ENCODE results near the gene MLF2.

Gene MLF2

DNA sequence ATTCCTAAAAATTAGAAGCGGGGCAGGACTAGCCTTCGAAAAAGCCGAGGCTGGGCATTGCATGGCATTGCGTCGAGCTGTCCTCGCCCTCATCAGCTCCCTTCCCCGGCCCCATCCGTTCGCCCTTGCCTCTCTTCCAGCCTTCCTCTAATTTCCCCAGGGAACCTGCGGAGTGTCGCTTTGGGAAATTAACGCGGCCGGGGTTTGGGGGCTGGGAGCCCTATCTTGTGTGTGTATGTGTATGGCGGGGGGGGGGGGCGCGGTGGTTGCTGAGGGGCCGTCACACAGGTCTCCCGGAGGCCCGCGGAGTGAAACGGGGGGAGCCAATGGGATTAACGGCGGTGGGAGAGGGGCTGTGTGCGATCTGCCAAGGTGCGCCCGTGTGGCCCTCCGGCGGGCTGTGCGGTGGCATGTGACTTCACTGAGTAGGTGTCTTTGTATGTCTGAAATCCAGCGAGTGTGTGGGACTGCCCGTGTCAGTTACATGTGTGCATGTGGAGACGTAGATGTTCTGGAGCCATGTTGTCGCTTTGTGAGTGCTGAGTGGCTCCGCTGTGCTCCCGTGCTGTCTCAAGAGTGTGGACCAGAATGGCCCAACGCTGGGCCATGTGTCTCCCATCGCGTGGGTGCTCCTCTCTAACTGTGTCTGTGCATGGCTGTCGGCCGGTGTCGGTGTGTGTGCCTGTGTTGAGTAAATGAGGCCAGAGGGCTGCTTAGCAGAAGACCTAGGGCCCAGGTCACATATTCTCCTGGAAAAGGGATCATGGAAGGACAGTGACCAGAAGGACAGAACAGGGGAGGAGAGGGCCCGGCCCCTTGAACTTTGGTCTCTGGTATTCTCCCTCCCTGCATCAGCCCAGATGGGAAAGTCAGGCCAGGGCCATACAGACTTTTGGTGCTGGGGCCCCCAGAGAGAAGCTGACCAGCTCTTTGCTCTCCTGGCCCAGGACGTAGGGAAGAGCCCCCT, 14.7 kb upstream of the MLF2 start:
- no peak for DNase-seq (ENCODE audit: low read depth, low spot score)
- H3K4me3 ChIP-seq (ENCODE audit: low read length): peak overlapping the region; percentile 55

DNA sequence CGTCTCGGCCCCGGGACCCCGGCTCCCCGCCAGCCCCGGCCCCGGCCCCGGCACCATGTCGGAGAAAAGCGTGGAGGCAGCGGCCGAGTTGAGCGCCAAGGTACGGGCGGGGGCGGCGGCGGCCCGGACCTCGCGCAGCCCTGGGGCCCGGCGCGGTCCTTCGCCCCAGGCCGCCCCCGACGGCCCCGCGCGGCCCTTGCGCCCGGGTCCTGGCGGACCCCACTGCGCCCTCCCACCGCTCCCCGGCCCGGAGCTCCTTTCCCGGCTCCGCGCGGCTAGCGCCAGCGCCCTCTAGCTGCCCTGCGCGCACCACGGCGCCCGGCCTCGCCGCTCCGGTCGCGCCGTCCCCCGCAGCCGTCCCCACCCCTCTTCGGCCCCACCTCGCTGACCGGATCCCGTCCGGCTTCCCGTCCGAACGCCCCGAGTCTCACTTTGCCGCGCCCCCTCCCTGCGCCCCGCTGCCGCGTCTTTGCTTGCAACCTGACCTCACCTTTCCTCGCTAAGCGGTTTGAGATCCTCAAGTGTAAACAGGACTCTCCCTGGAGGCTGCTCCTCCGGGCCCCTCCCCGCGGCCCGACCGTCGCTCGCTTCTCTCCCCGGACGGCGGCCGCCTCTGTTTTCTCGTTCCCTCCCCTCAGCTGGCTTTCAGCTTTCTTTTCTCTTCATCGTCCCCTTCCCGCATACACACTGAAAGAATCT, 13.9 kb upstream of the MLF2 start:
- peak overlapping the region; percentile 55 for H3K4me3 ChIP-seq (ENCODE audit: low read length)
- no peak for DNase-seq (ENCODE audit: low read depth, low spot score)

DNA sequence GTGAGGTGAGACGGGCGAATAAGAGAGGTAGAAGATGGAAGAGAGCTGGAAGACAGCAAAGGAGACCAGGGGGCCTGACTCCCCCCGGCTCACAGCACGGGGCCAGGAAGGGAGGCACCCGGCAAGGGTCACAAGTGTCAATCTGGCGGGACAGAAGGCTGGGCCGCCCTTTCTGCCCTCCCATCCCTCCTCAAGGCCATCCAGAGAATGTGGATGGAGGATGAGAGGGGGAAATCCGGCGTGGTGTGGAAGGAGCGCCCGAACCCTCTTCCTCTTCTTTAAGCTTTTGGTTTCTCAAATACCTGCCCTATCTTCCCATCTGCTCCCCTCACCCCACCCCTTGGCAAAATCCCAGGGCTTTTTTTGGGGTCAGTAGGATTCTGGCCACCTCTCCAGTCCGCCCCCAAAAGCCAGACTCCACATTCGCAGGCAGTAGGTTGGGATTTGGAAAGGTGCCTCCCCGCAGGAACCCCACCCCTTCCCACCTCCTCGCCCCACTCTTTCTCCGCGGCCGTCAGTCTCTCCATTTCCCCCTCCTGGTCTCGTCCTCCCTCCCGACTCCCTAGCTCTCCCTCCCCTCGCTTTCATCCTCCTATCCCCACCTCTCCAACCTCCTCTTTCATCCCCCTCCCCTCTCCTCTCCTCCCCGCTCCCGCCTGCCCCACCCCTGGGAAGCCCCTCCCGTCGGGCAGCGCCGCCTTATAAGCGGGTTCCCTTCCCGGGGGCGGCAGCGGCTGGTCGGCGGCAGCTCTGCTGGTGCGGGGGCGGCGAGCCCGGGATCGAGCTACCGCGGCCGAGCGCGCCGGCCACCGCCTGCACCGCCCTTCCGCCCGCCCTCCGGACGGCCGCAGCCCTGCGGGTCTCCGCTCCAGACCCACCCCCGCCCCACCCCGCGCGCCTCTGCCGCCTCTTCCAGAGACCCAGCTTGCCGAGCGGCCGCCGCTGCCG, 13.0 kb upstream of the MLF2 start, which contains the start of gene PTMS:
Gene PTMS (plus strand): TSS at position 730 of the 948 bp plus-strand sequence. CDS start 343 bp downstream, outside the sequence.
- DNase-seq (ENCODE audit: low read depth, low spot score): no peak
- peak within 1 kb of the TSS; percentile 55 for H3K4me3 ChIP-seq (ENCODE audit: low read length)

DNA sequence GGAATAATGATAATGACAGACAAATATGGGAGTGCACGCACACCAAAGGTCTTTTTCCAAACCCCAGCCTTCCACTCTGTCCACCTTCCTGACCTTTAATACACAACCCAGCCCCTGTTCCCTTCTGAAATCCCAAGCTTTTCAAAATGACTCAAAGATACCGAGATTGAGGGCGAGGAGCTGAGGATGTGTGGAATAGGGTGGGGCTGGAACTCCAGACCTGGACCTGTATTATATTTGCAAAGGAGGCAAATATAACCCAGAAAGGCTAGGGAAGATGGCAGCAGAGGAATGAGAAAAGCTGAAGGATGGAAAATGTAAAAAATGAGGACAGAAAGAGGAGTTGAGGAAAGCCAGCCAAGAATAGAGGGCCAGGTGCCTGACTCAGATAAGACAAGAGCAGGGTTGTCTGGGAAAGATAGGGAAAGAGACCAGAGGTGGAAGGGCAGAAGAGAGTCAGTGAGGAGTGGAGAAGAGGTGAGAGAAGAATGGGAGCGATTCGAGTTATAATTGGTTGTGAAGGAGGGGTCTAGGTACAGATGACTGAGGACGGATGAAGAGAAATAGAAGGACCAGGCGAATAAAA, 12.2 kb upstream of the MLF2 start:
- no peak for DNase-seq (ENCODE audit: low read depth, low spot score)
- no peak overlapping the region for H3K4me3 ChIP-seq (ENCODE audit: low read length)

DNA sequence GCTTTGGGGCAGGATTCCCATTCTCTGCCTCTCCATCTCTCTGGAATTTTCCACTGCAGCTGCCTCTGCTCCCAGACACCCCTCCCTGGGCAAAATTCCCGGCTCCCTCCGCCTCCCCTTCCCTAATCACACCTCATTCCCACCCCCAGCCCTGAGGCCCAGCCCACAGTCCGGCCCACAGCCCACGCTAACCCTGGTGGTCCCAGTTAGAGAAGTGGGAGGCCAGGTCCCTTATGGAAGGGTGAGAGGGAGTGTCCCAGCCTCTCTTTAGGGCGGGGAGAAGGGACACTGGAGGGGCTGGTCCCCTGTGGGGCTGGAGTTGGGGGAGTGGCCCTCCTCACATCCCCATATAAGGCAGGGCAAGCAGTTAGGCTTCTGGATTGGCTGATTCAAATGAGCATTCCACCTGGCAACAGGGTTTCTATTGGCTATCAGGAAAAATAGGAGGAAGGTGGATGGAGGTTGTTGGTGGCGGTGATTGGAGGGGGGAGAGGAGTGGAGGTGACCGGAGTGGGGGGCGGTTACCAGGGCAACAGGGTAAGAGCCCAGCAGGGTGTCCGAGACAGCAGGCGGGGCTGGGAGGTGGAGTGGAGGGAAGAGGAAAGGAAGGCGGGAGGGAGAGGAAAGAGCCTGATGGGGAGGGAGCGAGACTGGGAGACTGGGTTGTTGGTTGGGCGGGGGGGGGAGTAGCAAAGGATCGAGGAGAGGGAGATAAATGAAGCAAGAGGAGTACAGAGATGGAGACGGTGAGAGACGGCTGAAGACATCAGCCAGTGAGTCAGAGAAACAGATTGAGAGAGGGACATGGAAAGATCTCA, 11.3 kb upstream of the MLF2 start:
- H3K4me3 ChIP-seq (ENCODE audit: low read length): peak overlapping the region; percentile 9
- peak; percentile 93 for DNase-seq (ENCODE audit: low read depth, low spot score)

DNA sequence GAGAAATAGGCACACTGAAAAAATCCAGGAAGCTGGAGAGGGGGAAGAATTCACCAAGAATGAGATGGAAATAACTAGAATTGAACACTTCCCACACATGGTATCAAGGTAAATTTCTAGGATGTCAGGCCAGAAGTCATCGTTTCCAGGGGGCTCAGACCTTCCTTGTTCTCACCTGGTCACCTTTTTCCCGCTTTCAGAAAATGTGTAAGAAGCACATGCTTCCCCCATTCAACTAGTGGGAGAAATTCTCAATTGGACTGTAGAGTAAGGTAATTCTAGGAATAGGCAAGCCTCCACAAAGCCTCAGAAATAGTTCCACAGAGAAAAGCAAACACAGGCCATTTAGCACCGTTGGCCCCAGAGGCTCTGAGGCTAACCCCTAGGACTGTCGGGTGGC, 10.4 kb upstream of the MLF2 start:
- no peak for DNase-seq (ENCODE audit: low read depth, low spot score)
- no peak overlapping the region for H3K4me3 ChIP-seq (ENCODE audit: low read length)

DNA sequence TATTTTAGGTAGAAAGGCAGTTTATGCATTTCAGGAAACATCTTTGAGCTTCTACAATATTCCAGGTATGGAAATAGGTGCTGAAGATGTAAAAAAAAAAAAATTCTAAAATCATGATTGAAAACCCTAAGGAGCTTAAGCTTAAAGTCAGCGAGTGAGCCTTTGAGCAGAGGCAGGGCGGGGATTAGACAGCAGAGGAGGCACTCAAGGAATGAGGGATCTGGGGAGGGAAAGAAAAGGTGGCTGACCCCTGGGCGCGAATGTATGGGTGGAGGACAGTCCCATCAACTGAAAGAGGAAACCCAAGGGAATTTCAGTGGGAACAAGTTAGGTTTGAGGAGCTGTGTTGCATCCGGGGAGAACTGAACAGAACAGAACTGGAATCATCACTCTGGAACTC, 6.8 kb upstream of the MLF2 start:
- H3K4me3 ChIP-seq (ENCODE audit: low read length): no peak overlapping the region
- no peak for DNase-seq (ENCODE audit: low read depth, low spot score)

DNA sequence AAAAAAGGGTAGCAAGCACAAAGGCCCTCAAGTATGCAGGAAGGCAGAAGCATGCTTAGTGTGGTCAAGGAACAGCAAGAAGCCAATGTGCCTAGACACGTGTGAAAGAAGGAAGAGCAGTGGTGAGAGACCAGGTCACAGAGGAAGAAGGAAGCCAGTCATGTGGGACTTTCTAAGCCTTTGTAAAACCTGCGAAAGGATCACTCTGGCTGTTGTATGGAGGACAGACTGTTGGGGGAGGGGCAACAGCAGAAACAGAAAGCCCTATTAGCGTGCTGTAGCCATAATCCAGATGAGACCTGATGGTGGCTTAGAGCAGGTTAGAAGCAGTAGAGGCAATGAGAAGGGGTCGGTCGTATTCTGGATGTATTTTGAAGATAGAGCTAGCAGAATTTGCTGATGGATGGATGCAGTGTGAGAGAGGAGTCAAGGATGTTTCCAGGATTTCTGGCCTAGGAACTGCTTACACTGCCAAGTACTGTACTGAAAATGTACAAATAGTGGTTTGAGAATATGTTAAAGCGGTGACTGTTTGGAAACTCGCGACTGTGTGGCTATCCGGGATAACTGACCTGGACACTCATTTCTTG, 5.7 kb upstream of the MLF2 start:
- no peak overlapping the region for H3K4me3 ChIP-seq (ENCODE audit: low read length)
- DNase-seq (ENCODE audit: low read depth, low spot score): no peak

DNA sequence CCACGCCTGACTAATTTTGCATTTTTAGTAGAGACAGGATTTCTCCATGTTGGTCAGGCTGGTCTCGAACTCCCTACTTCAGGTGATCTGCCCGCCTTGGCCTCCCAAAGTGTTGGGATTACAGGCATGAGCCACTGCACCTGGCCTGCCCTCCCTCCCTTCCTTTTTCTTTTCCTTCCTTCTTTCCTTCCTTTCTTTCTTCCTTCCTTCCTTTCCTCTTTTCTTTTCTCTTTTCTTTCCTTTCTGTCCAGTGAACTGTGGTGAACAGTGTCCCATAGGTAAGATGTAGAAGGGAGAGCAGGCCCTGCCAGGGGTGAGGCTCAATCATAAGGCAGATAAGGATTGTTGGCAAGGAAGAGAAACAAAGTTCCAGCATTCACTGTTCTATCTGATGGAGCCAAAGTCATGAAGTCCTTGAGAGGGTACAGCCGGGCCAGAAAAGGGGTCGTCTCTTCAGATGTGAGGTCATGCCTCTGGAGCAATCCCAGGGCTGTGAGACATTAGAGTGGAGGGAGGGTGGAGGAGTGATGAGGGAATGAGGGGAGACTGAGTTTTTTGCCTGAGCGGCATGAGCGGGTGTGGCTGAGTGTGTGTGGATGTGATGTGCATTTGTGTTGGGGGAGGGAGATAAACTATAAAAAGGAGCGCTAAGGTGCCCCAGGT, 4.2 kb upstream of the MLF2 start:
- no peak overlapping the region for H3K4me3 ChIP-seq (ENCODE audit: low read length)
- no peak for DNase-seq (ENCODE audit: low read depth, low spot score)

DNA sequence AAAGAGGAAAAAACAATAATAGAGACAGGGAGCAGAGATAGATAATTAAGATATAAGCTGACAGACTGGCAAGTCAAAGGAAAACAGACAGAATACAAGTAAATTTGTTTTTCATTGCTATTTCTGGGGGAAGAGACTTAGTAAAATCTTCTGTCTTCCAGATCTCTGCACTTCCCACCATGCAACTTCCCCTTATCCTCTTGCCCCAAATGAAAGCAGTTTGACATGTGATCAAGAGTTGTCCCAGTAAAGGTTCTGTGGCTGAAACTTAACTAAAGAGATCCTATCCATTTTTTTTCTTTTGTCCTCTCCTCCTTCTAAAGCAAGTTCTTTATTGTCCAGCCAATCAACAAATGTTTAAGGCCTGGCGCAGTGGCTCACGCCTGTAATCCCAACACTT, 1.5 kb upstream of the MLF2 start:
- no peak for DNase-seq (ENCODE audit: low read depth, low spot score)
- H3K4me3 ChIP-seq (ENCODE audit: low read length): no peak overlapping the region

DNA sequence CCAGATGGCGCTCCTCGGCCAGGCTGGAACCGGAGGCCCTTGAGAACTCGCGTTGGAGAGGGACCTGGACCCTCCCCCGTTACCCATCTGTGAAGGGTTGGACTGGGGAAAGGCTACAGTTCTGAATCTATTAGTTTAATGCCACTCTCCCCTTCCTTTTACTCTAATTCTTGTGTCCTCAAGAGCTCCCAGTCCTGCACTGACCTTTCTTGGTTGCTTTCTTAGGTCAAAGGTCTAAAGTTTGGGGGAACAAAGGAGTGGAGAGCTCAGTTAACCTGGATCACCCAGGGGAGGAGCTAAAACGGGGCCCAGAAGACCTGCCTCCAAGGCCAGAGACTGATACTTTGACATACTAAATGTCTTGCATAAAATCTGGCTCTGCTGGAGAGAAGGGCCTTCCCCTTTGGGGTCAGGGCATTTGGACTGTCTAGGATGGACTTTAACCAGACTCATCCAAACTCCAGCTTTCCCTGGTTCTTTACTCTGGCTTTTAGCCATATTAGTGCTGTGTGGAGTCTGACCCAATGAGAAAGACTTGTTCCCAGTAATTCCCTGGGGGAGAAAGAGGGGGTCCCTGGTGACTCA, 923 bp upstream of the MLF2 start:
- peak overlapping the region; percentile 87 for H3K4me3 ChIP-seq (ENCODE audit: low read length)
- no peak for DNase-seq (ENCODE audit: low read depth, low spot score)

DNA sequence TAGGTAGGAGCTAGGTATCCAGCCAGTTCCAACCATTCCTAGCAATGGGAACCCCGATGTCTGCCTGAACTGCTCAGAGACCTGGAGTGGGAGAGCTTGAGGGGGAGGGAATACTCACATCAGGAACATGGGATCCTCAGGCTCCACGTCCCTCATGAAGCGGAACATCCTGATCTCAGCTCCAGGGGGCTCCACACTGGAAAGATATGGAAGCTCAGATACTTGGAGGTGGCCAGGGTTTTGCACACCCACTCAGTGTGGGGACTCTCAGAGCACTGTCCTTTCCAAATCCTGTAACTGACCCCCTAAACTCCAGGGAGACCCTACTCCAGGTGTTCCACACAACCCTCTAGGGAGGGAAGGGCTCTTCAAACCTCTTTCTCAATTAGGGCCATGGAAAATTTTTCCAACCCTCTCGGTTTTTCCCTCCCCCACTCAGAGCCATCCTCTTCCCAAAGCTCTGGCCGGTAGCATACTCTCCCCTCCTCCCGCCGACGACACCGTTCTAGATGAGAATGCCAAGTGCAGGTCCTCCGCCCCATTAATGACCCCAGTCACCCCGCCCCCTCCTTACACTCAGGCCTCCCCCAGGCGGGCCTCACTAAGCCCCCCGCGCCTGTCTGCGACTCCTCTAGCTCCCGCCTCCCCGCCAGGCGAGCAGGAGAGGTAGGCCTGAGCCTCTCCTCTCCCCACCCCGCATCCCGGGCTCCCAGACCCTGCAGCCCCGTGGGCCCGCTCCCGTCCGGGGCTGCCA, 597 bp downstream of the MLF2 start:
- no peak for DNase-seq (ENCODE audit: low read depth, low spot score)

DNA sequence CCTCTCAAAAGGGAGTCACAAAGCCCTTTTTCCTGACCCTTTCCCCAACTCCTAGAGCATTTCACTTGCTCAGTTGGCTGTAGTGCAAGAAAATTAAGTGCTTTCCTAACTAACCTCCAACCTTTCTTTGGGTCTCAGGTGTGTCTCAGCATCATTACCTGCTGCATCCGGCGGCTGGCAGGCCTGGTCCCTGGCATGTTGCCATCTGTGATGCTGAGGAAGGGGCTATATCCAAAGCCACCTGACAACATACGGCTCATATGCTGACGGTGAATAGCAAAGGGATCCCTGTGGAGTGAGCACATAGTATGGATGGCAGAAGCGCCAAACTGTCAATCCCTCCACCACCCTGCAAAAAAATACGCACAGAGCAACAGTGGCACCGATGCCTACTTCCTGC, 1.2 kb downstream of the MLF2 start:
- no peak for DNase-seq (ENCODE audit: low read depth, low spot score)
- peak overlapping the region; percentile 87 for H3K4me3 ChIP-seq (ENCODE audit: low read length)

More for the DNA sequence above, 597 bp downstream of the MLF2 start:
- H3K4me3 ChIP-seq (ENCODE audit: low read length): peak overlapping the region; percentile 87

DNA sequence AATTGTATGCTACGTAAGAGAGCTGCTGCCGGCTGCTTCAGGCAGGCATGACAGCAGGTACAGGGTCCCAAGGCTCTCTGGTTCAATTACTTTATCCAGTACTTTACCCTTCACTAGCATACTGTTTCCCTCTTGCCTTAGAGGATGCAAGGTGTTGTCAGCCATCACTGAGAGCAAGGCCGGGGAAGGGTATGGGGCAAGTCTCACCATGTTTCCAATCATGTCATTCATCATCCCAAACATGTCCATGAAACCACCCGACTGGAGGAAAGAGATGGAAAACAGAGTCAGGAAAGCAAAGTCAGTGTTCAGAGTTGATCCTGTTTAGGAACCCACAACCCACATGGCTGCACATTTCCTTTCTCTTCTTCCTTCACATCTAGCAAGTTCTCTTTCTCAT, 2.4 kb downstream of the MLF2 start:
- no peak overlapping the region for H3K4me3 ChIP-seq (ENCODE audit: low read length)
- no peak for DNase-seq (ENCODE audit: low read depth, low spot score)

DNA sequence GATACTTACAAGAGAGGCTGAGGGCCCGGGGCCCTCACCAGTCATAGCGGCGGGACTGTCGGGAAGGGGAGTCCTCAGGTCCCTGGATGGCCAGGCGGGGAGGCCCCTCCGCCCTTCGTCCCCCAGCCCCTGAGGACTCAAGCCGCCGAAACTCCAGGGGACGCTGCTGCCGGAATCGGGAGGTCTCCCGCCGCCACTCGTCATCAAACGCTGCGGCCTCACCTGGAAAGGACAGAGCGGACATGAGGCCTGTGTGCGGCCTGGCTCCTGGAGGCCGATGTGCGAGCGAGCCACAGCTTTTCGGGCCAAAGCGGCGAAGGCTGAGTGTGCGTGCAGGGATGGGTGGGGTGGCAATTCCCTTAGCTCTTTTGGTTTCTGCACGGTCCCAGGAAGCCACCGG, 4.2 kb downstream of the MLF2 start:
- no peak for DNase-seq (ENCODE audit: low read depth, low spot score)
- no peak overlapping the region for H3K4me3 ChIP-seq (ENCODE audit: low read length)

DNA sequence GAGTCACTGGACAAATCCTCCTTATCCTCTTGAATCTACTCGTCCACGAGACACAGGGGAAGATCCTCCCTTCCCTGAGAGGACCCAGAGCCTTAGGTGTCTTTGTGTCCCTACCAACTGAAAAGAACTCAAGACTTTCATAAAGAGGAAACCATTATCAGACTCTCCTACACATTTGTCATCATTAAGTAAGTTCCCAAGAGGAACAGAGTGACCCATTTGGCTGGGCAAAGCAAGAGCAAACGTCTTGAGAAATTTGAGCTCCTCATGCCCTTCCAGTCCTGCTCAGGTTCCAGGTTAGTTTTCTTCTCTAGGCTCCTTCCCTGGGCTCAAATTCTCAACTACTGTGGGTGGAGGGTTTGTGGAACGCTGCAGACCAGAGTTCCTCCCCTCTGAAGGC, 5.7 kb downstream of the MLF2 start:
- DNase-seq (ENCODE audit: low read depth, low spot score): no peak
- H3K4me3 ChIP-seq (ENCODE audit: low read length): no peak overlapping the region

All from Jurkat, Clone E6-1 (cell line).